ENCODE data around the gene PSMG3. TPM values are rescaled to one million over a fixed set of nuclear protein-coding genes. Genes with fewer than 3 reads are reported as not detected.

PSMG3 gene
- total and polyA plus RNA-seq, 2 experiments from 2014 or later, result 28.3 to 84.8 TPM

- Histone ChIP-seq H3K79me2 (replicated peaks; ENCODE audit: insufficient read depth) (no peaks in the 10 kb centered on the region), H3K36me3 (ENCODE audit: insufficient read depth) (no peaks in the 10 kb centered on the region), H4K20me1 (replicated peaks; ENCODE audit: insufficient read depth) (no peaks in the 10 kb centered on the region), H3K27me3 (ENCODE audit: insufficient read depth) (no peaks in the 10 kb centered on the region), H3K4me3 (no peak overlapping the region), H3F3A (replicated peaks; ENCODE audit: low read depth) (no peaks in the 10 kb centered on the region), H3K4me1 (ENCODE audit: insufficient read depth) (no peaks in the 10 kb centered on the region; the same call in 1 of the 2 replicates), H3K4me2 (no peak overlapping the region), H2AFZ (no peak overlapping the region), H3K9me2 (ENCODE audit: insufficient read depth) (no peaks in the 10 kb centered on the region), H3K27ac (ENCODE audit: low read depth) (no peak overlapping the region)
- ATAC-seq (no peak), DNase-seq (ENCODE audit: low spot score) (no peak)
- Mint-ChIP-seq H3K9me3 (no peaks in the 10 kb centered on the region), H3K36me3 (ENCODE audit: low read depth) (no peaks in the 10 kb centered on the region; the same call in 2 of the 3 replicates), H3K27ac (no peak overlapping the region), H3K4me1 (peaks cover 14% of the 10 kb centered on the region), H3K27me3 (ENCODE audit: insufficient read depth, low read depth, poor library complexity) (peaks cover 13% of the 10 kb centered on the region), H3K4me3 (no peak overlapping the region)
- TF ChIP-seq CREB1 (CRISPR knock-in tag; IDR thresholded peaks at IDR 0.05; ENCODE audit: low read depth) (no peak), POLR2AphosphoS5 (IDR thresholded peaks at IDR 0.05; ENCODE audit: low read depth) (no peak), EZH2phosphoT487 (IDR thresholded peaks at IDR 0.05; ENCODE audit: unreplicated experiment) (no peak), ETS1 (IDR thresholded peaks at IDR 0.05) (no peak), EZH2 (IDR thresholded peaks at IDR 0.05; ENCODE audit: low read depth, unreplicated experiment) (no peak), NANOG (IDR thresholded peaks at IDR 0.05; ENCODE audit: borderline replicate concordance) (no peak), CTCF (conservative IDR thresholded peaks at IDR 0.05; ENCODE audit: low read depth in 2 of 2) (no peak), ZNF114 (CRISPR knock-in tag; IDR thresholded peaks at IDR 0.05) (no peak), ZNF331 (CRISPR knock-in tag; IDR thresholded peaks at IDR 0.05; ENCODE audit: low read depth) (no peak), JUNB (IDR thresholded peaks at IDR 0.05; ENCODE audit: unreplicated experiment) (no peak), STAT1 (IDR thresholded peaks at IDR 0.05; ENCODE audit: unreplicated experiment) (no peak)
- TF ChIP-seq, protein P1, sequence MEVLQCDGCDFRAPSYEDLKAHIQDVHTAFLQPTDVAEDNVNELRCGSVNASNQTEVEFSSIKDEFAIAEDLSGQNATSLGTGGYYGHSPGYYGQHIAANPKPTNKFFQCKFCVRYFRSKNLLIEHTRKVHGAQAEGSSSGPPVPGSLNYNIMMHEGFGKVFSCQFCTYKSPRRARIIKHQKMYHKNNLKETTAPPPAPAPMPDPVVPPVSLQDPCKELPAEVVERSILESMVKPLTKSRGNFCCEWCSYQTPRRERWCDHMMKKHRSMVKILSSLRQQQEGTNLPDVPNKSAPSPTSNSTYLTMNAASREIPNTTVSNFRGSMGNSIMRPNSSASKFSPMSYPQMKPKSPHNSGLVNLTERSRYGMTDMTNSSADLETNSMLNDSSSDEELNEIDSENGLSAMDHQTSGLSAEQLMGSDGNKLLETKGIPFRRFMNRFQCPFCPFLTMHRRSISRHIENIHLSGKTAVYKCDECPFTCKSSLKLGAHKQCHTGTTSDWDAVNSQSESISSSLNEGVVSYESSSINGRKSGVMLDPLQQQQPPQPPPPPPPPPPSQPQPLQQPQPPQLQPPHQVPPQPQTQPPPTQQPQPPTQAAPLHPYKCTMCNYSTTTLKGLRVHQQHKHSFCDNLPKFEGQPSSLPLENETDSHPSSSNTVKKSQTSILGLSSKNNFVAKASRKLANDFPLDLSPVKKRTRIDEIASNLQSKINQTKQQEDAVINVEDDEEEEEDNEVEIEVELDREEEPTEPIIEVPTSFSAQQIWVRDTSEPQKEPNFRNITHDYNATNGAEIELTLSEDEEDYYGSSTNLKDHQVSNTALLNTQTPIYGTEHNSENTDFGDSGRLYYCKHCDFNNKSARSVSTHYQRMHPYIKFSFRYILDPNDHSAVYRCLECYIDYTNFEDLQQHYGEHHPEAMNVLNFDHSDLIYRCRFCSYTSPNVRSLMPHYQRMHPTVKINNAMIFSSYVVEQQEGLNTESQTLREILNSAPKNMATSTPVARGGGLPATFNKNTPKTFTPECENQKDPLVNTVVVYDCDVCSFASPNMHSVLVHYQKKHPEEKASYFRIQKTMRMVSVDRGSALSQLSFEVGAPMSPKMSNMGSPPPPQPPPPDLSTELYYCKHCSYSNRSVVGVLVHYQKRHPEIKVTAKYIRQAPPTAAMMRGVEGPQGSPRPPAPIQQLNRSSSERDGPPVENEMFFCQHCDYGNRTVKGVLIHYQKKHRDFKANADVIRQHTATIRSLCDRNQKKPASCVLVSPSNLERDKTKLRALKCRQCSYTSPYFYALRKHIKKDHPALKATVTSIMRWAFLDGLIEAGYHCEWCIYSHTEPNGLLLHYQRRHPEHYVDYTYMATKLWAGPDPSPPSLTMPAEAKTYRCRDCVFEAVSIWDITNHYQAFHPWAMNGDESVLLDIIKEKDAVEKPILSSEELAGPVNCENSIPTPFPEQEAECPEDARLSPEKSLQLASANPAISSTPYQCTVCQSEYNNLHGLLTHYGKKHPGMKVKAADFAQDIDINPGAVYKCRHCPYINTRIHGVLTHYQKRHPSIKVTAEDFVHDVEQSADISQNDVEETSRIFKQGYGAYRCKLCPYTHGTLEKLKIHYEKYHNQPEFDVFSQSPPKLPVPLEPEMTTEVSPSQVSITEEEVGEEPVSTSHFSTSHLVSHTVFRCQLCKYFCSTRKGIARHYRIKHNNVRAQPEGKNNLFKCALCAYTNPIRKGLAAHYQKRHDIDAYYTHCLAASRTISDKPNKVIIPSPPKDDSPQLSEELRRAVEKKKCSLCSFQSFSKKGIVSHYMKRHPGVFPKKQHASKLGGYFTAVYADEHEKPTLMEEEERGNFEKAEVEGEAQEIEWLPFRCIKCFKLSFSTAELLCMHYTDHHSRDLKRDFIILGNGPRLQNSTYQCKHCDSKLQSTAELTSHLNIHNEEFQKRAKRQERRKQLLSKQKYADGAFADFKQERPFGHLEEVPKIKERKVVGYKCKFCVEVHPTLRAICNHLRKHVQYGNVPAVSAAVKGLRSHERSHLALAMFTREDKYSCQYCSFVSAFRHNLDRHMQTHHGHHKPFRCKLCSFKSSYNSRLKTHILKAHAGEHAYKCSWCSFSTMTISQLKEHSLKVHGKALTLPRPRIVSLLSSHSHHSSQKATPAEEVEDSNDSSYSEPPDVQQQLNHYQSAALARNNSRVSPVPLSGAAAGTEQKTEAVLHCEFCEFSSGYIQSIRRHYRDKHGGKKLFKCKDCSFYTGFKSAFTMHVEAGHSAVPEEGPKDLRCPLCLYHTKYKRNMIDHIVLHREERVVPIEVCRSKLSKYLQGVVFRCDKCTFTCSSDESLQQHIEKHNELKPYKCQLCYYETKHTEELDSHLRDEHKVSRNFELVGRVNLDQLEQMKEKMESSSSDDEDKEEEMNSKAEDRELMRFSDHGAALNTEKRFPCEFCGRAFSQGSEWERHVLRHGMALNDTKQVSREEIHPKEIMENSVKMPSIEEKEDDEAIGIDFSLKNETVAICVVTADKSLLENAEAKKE (CRISPR knock-in tag; IDR thresholded peaks at IDR 0.05), result no peak
- TF ChIP-seq, protein P2, sequence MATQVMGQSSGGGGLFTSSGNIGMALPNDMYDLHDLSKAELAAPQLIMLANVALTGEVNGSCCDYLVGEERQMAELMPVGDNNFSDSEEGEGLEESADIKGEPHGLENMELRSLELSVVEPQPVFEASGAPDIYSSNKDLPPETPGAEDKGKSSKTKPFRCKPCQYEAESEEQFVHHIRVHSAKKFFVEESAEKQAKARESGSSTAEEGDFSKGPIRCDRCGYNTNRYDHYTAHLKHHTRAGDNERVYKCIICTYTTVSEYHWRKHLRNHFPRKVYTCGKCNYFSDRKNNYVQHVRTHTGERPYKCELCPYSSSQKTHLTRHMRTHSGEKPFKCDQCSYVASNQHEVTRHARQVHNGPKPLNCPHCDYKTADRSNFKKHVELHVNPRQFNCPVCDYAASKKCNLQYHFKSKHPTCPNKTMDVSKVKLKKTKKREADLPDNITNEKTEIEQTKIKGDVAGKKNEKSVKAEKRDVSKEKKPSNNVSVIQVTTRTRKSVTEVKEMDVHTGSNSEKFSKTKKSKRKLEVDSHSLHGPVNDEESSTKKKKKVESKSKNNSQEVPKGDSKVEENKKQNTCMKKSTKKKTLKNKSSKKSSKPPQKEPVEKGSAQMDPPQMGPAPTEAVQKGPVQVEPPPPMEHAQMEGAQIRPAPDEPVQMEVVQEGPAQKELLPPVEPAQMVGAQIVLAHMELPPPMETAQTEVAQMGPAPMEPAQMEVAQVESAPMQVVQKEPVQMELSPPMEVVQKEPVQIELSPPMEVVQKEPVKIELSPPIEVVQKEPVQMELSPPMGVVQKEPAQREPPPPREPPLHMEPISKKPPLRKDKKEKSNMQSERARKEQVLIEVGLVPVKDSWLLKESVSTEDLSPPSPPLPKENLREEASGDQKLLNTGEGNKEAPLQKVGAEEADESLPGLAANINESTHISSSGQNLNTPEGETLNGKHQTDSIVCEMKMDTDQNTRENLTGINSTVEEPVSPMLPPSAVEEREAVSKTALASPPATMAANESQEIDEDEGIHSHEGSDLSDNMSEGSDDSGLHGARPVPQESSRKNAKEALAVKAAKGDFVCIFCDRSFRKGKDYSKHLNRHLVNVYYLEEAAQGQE (IDR thresholded peaks at IDR 0.05; ENCODE audit: unreplicated experiment), result no peak
These were observed 39.2 kb upstream of the PSMG3 start for GRCh38 chr7:1609023-1609422.
